ENCODE results near the gene EIF4E2. TPM values are rescaled to one million over a fixed set of nuclear protein-coding genes. Genes with fewer than 3 reads are reported as not detected.

The EIF4E2 gene
- total and polyA plus RNA-seq, 8 donors, result 2.3 to 79.3 (median 41.0) TPM

GRCh38 chr2:232541195-232541960 lies 9.1 kb upstream of the EIF4E2 start:
- intact Hi-C loops (cut with DNase I; ENCODE audit: low total_unique reads), result no loop called here
- peak in 1 of 2 donors; percentile 23 for DNase-seq
- 56 to 70% (median 58%) methylated on average over 17 to 19 of the region's 19 CpGs for WGBS, 5 donors

DNA sequence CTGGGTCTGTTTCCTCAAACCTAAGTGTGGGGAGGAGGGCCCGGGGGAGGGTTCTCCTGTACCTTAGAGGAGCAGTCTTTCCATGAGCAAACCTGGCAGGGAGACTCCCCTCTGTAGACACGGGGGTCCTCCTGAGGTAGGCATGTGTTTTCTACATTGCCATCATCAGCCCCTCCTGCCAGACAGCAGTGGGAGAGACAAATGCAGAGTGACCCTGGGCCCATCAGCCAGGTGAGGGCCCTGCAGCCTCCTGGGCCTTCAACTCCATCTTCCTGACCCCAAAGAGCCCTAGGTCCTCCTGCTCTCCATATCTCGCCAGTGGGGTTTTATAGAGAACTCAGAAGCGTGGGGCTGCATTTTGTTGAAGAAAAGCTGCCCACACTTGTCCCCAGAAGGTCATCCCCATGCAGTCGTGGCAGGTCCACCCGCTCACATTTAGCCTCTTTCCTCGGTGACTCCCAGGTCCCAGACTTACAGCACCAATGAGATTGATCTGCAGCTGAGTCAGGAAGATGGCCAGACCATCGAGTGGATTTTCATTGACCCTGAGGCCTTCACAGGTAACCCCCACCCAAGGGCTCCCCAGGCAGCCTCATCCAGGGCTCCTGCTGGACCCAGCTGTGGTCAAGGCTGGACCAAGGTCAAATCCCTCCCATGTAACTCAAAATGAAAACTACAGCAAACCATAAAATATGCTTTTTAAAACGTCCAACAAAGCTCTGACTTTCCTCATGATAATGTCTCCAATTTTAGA lies 8.4 kb upstream of the EIF4E2 start:
- intact Hi-C loops (cut with DNase I; ENCODE audit: low total_unique reads), result no loop called here
- peaks cover 0 to 15% (median 9%) of the 10 kb centered on the region in 4 donors for H3K4me1 ChIP-seq
- H3K27ac ChIP-seq, result no peak overlapping the region
- H3K27me3 ChIP-seq, result peaks cover 0 to 37% (median 0%) of the 10 kb centered on the region in 3 donors
- no peak for DNase-seq
- no peak overlapping the region for H3K4me3 ChIP-seq
- H3K36me3 ChIP-seq, result peaks cover 0 to 18% (median 6%) of the 10 kb centered on the region in 4 donors
- no peaks in the 10 kb centered on the region for H3K9me3 ChIP-seq
- TF ChIP-seq CTCF (IDR thresholded peaks at IDR 0.05) (no peak), POLR2A (IDR thresholded peaks at IDR 0.05) (no peak), POLR2AphosphoS5 (IDR thresholded peaks at IDR 0.05) (no peak), EP300 (IDR thresholded peaks at IDR 0.05) (no peak)
- 55 to 81% (median 63%) methylated on average over 5 to 9 of the region's 9 CpGs for WGBS, 5 donors

More at GRCh38 chr2:232541195-232541960, 9.1 kb upstream of the EIF4E2 start:
- Histone ChIP-seq H3K27me3 (peaks cover 0 to 42% (median 0%) of the 10 kb centered on the region in 3 donors), H3K4me1 (peaks cover 0 to 18% (median 10%) of the 10 kb centered on the region in 4 donors), H3K9me3 (peaks cover 0 to 2% (median under 1%) of the 10 kb centered on the region in 4 donors), H3K27ac (no peak overlapping the region), H3K4me3 (no peak overlapping the region), H3K36me3 (peaks cover 0 to 10% (median 0%) of the 10 kb centered on the region in 4 donors)
- TF ChIP-seq CTCF (IDR thresholded peaks at IDR 0.05) (no peak), POLR2AphosphoS5 (IDR thresholded peaks at IDR 0.05) (no peak), POLR2A (IDR thresholded peaks at IDR 0.05) (no peak), EP300 (IDR thresholded peaks at IDR 0.05) (no peak)

GRCh38 chr2:232542715-232543467 lies 7.6 kb upstream of the EIF4E2 start:
- no peak for DNase-seq
- Histone ChIP-seq H3K9me3 (no peaks in the 10 kb centered on the region), H3K4me3 (no peak overlapping the region), H3K4me1 (peaks cover 0 to 14% (median 3%) of the 10 kb centered on the region in 4 donors), H3K27me3 (peaks cover 0 to 30% (median 0%) of the 10 kb centered on the region in 3 donors), H3K27ac (no peak overlapping the region), H3K36me3 (peaks cover 0 to 21% (median 10%) of the 10 kb centered on the region in 4 donors)
- TF ChIP-seq POLR2A (IDR thresholded peaks at IDR 0.05), result no peak
- intact Hi-C loops (cut with DNase I; ENCODE audit: low total_unique reads), result no loop called here
- 84 to 92% (median 91%) methylated on average over 17 to 20 of the region's 20 CpGs for WGBS, 5 donors

- WGBS, 5 donors, result 88 to 97% (median 90%) methylated on average over 13 to 14 of the region's 14 CpGs
- Histone ChIP-seq H3K27me3 (peaks cover 0 to 24% (median 0%) of the 10 kb centered on the region in 3 donors), H3K9me3 (no peaks in the 10 kb centered on the region), H3K4me3 (no peak overlapping the region), H3K27ac (no peak overlapping the region), H3K36me3 (peaks cover 0 to 21% (median 10%) of the 10 kb centered on the region in 4 donors), H3K4me1 (peaks cover 0 to 15% (median 4%) of the 10 kb centered on the region in 4 donors)
- intact Hi-C loops (cut with DNase I; ENCODE audit: low total_unique reads), result no loop called here
- no peak for DNase-seq
- TF ChIP-seq CTCF (IDR thresholded peaks at IDR 0.05) (no peak), EP300 (IDR thresholded peaks at IDR 0.05) (no peak), POLR2AphosphoS5 (IDR thresholded peaks at IDR 0.05) (no peak), POLR2A (IDR thresholded peaks at IDR 0.05) (no peak)
Observed at GRCh38 chr2:232543491-232543890, 7.0 kb upstream of the EIF4E2 start.

Measured in stomach (tissue), 9 donors.